Measurements from ENCODE around the gene PDPN.

DNA sequence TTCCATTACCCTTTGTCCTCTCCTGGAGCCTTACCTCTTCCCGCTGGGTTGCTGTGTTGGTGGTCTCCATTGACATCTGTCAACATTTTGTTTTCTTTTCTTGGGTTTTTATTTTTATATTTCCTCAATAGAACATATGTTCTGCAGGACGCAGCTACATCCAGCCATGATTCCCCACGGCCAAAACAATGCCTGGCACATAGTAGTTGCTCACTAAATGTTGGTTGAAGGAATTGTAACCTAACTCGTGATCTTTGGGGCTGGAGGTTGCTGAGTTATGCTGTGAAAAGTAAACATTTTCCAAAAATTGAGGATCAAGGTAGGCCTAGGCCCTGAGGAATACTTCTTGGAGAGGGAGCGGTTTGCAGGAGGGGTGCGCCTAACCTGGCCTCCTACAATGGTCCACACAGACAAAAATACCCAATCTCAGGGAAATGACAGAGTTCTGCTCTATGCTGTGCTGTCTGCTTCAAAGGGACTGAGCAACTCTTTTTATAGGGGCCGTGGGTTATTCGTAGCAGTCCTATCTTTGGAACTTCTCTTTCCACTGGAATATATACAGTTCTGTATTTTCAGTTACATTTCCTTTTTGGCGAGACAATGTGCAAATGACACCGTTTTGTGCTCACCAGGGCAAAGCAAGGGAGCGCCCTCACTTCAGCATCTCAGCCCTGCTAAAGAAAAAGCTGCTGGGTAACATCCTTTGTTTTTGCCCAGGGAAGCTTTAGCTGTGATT is 1.4 kb downstream of the PDPN start:
- TF ChIP-seq CTCF (conservative IDR thresholded peaks at IDR 0.05) (no peak), EZH2 (IDR thresholded peaks at IDR 0.05; ENCODE audit: low read depth) (no peak)

Measured in PC-9 (cell line).